HepG2 (cell line): ENCODE data around the gene MYO3B. TPM values are rescaled to one million over a fixed set of nuclear protein-coding genes. Genes with fewer than 3 reads are reported as not detected.
A peak's percentile ranks its signal among the peaks of the same experiment; 100 is the strongest.

Source experiments
- CENPT ChIP-seq: sonication (generic); formaldehyde crosslinking; IDR thresholded peaks from 2 replicates; pipeline ENCODE4 v1.8.0; 2022; ENCODE audit warnings: low read depth, mild to moderate bottlenecking, moderate library complexity, missing genetic modification reagents
- CHCHD3 ChIP-seq: sonication (generic); formaldehyde crosslinking; IDR thresholded peaks from 2 replicates; pipeline ENCODE4 v1.8.0; 2022; ENCODE audit warnings: mild to moderate bottlenecking, missing genetic modification reagents, moderate library complexity
- CHD4 ChIP-seq: fragments of 200-600 bp; sonication (generic); IDR thresholded peaks from 2 replicates; pipeline ENCODE4 v1.7.0; 2017; ENCODE audit warnings: mild to moderate bottlenecking, low read length, borderline replicate concordance
- GTF2F1 ChIP-seq: fragments of 150-350 bp; IDR thresholded peaks from 2 replicates; pipeline ENCODE4 v1.6.1; 2014; ENCODE audit warnings: low read length
- HNRNPH1 ChIP-seq: fragments of 200-400 bp; formaldehyde crosslinking; optimal IDR thresholded peaks from 2 replicates; pipeline ENCODE3; 2017; ENCODE audit warnings: mild to moderate bottlenecking, low read depth, low read length
- HOXA9 ChIP-seq: sonication (generic); formaldehyde crosslinking; IDR thresholded peaks from 2 replicates; pipeline ENCODE4 v1.8.1; 2022; ENCODE audit warnings: missing genetic modification reagents, mild to moderate bottlenecking, moderate library complexity, borderline replicate concordance
- MLLT10 ChIP-seq: sonication (generic); formaldehyde crosslinking; IDR thresholded peaks from 2 replicates; pipeline ENCODE4 v1.4.0; 2020; ENCODE audit warnings: missing genetic modification reagents
- ZNF552 ChIP-seq: sonication (generic); formaldehyde crosslinking; IDR thresholded peaks from 2 replicates; pipeline ENCODE4 v1.9.0; 2022; ENCODE audit warnings: missing genetic modification reagents, mild to moderate bottlenecking, borderline replicate concordance
- polyA plus RNA-seq, 8 experiments: library from polyadenylated mRNA; depleted of rRNA in 3 of 8; stranded (reverse) in 7 of 8; unstranded in 1 of 8; fragments of >200 nt; fragmentation: Illumina TruSeq in 4 of 8; extraction: Trizol in 4 of 8; gene quantifications; 2 replicates each; pipeline versions ENCODE4 v1.2.1 to v1.2.3, GENCODE V29; 2011 to 2016; ENCODE audit warnings: low read depth in 4 of 8, missing spikeins in 1 of 8, mixed read lengths in 1 of 8; ENCODE audit not compliant: insufficient read depth in 1 of 8
- total RNA-seq, 5 experiments: library from RNA; depleted of rRNA; stranded (reverse); fragments of >200 nt; fragmentation: Illumina TruSeq; extraction: Trizol; gene quantifications; 2 replicates each; pipeline ENCODE4 v1.2.3, GENCODE V29; 2016; ENCODE audit warnings: low read depth in 1 of 5
- TF ChIP-seq, protein P1 (sequence below): sonication (generic); formaldehyde crosslinking; IDR thresholded peaks from 2 replicates; pipeline ENCODE4 v1.4.0; 2020; ENCODE audit warnings: missing genetic modification reagents
- TF ChIP-seq, protein P2 (sequence below), 2 experiments: sonication (generic) in 1 of 2; formaldehyde crosslinking in 1 of 2; IDR thresholded peaks; 2 replicates each; pipeline versions ENCODE4 v1.4.0 to v1.6.1; 2016 to 2020; ENCODE audit warnings: borderline replicate concordance in 1 of 2, low read depth in 1 of 2, mild to moderate bottlenecking in 1 of 2, missing genetic modification reagents in 1 of 2
- TF ChIP-seq, protein P3 (sequence below): sonication (generic); formaldehyde crosslinking; IDR thresholded peaks from 2 replicates; pipeline ENCODE4 v1.4.0; 2020; ENCODE audit warnings: mild to moderate bottlenecking, missing genetic modification reagents
- TF ChIP-seq, protein P4 (sequence below): IDR thresholded peaks from 2 replicates; pipeline ENCODE4 v1.6.1; 2016; ENCODE audit warnings: missing compliant biosample characterization, missing genetic modification reagents, borderline replicate concordance
- TF ChIP-seq, protein P5 (sequence below): IDR thresholded peaks from 2 replicates; pipeline ENCODE4 v1.6.1; 2016; ENCODE audit warnings: low read depth, borderline replicate concordance
- TF ChIP-seq, protein P6 (sequence below): sonication (generic); formaldehyde crosslinking; IDR thresholded peaks from 2 replicates; pipeline ENCODE4 v1.5.0; 2020; ENCODE audit warnings: mild to moderate bottlenecking, low read depth, missing genetic modification reagents, borderline replicate concordance

MYO3B gene
- total and polyA plus RNA-seq, 2 of the 13 experiments (the other 11 are each of a cell fraction or from before 2014, with no cell fraction given), result 0.01 TPM; not detected in 1

DNA sequence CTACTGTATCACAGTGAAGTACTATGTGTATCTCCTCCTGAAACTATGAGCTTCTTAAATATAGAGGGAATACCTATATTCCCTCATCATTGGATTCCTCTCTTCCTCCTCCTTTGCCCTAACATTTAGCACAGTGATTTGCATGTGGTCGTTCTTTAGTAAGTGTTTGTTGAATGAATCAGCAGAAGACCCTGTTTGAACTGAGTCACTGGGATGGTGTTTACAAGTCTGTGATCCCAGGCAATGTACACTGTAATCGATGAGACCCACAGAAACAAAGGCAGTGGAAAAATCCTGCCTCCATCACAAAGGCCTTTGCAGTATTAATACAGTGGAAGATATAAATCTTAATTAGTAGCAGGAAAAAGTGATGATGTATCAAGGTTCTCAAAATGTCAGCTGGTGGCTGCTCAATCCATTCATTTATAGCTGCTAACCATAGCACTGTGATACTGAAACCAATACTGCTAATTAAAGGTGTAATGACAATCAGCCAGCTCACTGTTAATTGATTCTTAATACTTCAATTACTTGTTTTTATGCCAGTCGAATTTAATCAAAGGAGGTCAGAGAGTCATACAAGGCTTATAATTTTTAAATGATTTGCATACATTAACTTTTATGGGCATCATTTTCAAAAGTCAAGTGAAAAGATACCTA lies 20.8 kb upstream of the MYO3B start (continued):
- TF ChIP-seq, protein P1, sequence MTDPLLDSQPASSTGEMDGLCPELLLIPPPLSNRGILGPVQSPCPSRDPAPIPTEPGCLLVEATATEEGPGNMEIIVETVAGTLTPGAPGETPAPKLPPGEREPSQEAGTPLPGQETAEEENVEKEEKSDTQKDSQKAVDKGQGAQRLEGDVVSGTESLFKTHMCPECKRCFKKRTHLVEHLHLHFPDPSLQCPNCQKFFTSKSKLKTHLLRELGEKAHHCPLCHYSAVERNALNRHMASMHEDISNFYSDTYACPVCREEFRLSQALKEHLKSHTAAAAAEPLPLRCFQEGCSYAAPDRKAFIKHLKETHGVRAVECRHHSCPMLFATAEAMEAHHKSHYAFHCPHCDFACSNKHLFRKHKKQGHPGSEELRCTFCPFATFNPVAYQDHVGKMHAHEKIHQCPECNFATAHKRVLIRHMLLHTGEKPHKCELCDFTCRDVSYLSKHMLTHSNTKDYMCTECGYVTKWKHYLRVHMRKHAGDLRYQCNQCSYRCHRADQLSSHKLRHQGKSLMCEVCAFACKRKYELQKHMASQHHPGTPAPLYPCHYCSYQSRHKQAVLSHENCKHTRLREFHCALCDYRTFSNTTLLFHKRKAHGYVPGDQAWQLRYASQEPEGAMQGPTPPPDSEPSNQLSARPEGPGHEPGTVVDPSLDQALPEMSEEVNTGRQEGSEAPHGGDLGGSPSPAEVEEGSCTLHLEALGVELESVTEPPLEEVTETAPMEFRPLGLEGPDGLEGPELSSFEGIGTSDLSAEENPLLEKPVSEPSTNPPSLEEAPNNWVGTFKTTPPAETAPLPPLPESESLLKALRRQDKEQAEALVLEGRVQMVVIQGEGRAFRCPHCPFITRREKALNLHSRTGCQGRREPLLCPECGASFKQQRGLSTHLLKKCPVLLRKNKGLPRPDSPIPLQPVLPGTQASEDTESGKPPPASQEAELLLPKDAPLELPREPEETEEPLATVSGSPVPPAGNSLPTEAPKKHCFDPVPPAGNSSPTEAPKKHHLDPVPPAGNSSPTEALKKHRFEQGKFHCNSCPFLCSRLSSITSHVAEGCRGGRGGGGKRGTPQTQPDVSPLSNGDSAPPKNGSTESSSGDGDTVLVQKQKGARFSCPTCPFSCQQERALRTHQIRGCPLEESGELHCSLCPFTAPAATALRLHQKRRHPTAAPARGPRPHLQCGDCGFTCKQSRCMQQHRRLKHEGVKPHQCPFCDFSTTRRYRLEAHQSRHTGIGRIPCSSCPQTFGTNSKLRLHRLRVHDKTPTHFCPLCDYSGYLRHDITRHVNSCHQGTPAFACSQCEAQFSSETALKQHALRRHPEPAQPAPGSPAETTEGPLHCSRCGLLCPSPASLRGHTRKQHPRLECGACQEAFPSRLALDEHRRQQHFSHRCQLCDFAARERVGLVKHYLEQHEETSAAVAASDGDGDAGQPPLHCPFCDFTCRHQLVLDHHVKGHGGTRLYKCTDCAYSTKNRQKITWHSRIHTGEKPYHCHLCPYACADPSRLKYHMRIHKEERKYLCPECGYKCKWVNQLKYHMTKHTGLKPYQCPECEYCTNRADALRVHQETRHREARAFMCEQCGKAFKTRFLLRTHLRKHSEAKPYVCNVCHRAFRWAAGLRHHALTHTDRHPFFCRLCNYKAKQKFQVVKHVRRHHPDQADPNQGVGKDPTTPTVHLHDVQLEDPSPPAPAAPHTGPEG (CRISPR knock-in tag), result no peak
- TF ChIP-seq CHCHD3 (no peak), CENPT (CRISPR knock-in tag) (no peak), ZNF552 (CRISPR knock-in tag) (no peak), GTF2F1 (no peak), CHD4 (no peak), HOXA9 (CRISPR knock-in tag) (no peak), MLLT10 (CRISPR knock-in tag) (no peak), HNRNPH1 (no peak)
- TF ChIP-seq, protein P2, sequence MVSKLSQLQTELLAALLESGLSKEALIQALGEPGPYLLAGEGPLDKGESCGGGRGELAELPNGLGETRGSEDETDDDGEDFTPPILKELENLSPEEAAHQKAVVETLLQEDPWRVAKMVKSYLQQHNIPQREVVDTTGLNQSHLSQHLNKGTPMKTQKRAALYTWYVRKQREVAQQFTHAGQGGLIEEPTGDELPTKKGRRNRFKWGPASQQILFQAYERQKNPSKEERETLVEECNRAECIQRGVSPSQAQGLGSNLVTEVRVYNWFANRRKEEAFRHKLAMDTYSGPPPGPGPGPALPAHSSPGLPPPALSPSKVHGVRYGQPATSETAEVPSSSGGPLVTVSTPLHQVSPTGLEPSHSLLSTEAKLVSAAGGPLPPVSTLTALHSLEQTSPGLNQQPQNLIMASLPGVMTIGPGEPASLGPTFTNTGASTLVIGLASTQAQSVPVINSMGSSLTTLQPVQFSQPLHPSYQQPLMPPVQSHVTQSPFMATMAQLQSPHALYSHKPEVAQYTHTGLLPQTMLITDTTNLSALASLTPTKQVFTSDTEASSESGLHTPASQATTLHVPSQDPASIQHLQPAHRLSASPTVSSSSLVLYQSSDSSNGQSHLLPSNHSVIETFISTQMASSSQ (IDR thresholded peaks at IDR 0.05; ENCODE audit: low read depth), result no peak
- TF ChIP-seq, protein P2 (CRISPR knock-in tag; IDR thresholded peaks at IDR 0.05; ENCODE audit: borderline replicate concordance), result no peak
- TF ChIP-seq, protein P3, sequence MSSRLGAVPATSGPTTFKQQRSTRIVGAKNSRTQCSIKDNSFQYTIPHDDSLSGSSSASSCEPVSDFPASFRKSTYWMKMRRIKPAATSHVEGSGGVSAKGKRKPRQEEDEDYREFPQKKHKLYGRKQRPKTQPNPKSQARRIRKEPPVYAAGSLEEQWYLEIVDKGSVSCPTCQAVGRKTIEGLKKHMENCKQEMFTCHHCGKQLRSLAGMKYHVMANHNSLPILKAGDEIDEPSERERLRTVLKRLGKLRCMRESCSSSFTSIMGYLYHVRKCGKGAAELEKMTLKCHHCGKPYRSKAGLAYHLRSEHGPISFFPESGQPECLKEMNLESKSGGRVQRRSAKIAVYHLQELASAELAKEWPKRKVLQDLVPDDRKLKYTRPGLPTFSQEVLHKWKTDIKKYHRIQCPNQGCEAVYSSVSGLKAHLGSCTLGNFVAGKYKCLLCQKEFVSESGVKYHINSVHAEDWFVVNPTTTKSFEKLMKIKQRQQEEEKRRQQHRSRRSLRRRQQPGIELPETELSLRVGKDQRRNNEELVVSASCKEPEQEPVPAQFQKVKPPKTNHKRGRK, result no peak
- TF ChIP-seq, protein P4, sequence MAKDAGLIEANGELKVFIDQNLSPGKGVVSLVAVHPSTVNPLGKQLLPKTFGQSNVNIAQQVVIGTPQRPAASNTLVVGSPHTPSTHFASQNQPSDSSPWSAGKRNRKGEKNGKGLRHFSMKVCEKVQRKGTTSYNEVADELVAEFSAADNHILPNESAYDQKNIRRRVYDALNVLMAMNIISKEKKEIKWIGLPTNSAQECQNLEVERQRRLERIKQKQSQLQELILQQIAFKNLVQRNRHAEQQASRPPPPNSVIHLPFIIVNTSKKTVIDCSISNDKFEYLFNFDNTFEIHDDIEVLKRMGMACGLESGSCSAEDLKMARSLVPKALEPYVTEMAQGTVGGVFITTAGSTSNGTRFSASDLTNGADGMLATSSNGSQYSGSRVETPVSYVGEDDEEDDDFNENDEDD (CRISPR knock-in tag), result no peak
- TF ChIP-seq, protein P5, sequence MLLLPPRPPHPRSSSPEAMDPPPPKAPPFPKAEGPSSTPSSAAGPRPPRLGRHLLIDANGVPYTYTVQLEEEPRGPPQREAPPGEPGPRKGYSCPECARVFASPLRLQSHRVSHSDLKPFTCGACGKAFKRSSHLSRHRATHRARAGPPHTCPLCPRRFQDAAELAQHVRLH, result peak; percentile 46; the same call in 1 of the 2 replicates
- TF ChIP-seq, protein P6, sequence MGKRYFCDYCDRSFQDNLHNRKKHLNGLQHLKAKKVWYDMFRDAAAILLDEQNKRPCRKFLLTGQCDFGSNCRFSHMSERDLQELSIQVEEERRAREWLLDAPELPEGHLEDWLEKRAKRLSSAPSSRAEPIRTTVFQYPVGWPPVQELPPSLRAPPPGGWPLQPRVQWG (CRISPR knock-in tag), result no peak
